Measurements from ENCODE around the gene LTB4R2. TPM values are rescaled to one million over a fixed set of nuclear protein-coding genes. Genes with fewer than 3 reads are reported as not detected.
"Not testable (repeated sequence)": the region's sequence is repeated elsewhere in the genome, so short reads cannot be mapped to it uniquely, and the experiment has no call there.

LTB4R2 gene
- total RNA-seq, 1 donor = 12.6 TPM

DNA sequence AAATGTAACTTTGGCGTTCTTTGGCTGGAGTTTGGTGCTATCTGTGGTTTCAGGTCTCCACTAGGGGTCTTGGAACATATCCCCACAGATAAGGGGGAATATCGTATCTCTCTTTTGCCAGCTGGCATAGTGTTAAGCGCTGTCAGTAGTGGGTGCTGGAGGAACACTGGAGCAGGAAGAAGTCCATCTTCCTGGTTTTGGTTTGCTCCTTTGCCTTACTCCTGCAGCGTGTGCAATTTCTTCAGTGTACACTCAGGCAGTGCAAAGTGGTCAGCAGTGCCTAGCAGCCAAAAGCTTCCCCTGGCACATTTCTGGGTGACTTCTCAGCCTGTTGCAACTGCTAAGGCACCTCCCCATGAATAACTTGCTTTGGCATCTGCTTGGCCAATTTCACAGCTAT, 41.6 kb downstream of the LTB4R2 start:
- Histone ChIP-seq H3K9me3 (ENCODE audit: low read depth, low read length) (no peaks in the 10 kb centered on the region), H3K27me3 (ENCODE audit: insufficient read depth, low read length) (peaks cover 9% of the 10 kb centered on the region), H3K4me3 (ENCODE audit: low read length) (no peak overlapping the region), H3K4me1 (ENCODE audit: insufficient read depth, low read length) (no peaks in the 10 kb centered on the region)

DNA sequence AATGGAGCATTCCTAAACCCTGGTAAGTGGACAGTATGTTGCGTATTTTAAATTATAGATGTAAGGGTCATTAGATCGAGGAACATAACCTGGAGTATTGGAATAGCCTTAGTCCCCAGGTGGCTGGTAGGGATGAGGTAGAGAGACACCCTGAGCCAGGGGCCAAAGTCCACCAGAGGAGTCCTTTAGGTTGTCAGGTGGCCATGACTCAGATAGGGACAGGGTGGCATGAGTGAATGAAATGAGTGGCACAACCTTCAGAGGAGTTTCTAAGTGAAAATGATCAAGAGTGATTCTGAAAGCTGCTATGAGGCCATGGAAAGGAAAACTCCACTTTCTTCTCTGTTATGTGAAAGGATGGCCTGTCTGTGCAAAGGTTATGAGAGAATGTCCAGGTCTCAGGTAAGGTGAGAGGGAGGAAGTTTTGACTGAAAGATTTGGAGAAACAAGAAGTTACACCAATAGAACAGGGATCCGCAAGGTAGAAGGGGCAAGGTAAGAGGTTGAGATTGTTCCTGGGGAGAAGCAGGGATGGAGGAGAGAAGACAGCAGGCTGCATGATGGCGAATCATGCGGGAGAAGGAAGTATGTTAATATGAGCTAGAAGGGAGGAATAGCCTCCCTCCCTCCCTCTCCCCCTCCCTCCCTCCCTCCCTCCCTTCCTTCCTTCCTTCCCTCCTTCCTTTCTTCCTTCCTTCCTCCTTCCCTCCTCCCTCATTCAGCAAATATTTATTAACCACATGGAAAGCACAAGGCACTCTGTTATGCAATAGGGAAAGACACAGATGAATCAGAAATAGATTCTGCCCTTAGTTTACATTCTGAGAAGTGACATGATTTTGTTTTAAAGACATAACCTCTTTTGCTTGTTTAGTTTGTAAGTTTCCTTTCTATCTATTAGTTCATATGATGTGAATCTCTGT, 43.9 kb downstream of the LTB4R2 start:
- Histone ChIP-seq H3K27me3 (ENCODE audit: insufficient read depth, low read length) (peaks cover 5% of the 10 kb centered on the region), H3K4me1 (ENCODE audit: insufficient read depth, low read length) (no peaks in the 10 kb centered on the region), H3K9me3 (ENCODE audit: low read depth, low read length) (no peaks in the 10 kb centered on the region), H3K4me3 (ENCODE audit: low read length) (no peak overlapping the region)

DNA sequence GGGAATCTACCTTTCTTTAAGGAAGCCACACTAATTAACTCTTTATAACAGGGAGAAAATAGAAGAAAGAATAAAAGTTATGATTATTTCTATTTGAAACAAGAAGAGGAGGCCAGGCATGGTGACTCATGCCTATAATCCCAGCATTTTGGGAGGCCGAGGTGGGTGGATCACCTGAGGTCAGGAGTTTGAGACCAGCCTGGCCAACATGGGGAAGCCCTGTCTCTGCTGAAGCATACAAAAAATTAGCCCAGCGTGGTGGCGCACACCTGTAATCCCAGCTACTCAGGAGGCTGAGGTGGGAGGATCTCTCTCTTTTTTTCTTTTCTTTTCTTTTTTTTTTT, 44.5 kb downstream of the LTB4R2 start:
- H3K4me1 ChIP-seq (ENCODE audit: insufficient read depth, low read length); H3K9me3 ChIP-seq (ENCODE audit: low read depth, low read length); H3K4me3 ChIP-seq (ENCODE audit: low read length); H3K27me3 ChIP-seq (ENCODE audit: insufficient read depth, low read length): not testable (repeated sequence)

DNA sequence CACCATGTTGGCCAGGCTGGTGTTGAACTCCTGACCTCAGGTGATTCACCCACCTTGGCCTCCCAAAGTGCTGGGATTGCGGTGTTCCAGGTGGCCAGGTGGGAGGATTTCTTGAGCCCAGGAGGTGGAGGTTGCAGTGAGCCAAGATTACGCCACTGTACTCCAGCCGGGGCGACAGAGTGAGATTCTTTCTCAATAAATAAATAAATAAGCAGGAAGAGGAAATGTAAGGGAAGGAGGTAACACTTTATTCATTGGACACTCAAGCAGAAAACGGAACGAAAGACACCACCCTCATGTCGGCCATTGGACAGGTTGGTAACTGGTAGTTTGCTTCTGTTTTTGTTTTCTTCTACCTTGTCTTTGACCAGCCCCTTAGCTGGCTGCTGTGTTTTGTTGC, 45.1 kb downstream of the LTB4R2 start:
- Histone ChIP-seq H3K4me3 (ENCODE audit: low read length) (no peak overlapping the region), H3K9me3 (ENCODE audit: low read depth, low read length) (no peaks in the 10 kb centered on the region), H3K27me3 (ENCODE audit: insufficient read depth, low read length) (peaks cover 2% of the 10 kb centered on the region), H3K4me1 (ENCODE audit: insufficient read depth, low read length) (no peaks in the 10 kb centered on the region)

DNA sequence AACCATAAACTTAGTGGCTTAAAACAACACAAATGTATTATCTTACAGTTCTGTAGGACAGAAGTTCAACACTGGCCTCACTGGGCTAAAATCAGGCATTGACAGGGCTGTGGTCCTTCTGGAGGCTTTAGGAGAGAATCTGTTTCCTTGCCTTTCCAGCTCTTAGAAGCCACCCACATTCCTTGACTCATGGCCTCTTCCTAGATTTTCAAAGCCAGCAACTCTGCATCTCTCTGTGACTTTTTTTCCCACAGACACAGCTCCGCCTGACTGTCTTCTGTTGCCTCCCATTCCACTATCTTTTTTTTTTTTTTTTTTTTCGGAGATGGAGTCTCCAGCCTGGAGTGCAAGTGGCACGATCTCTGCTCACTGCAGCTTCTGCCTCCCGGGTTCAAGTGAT, 46.3 kb downstream of the LTB4R2 start:
- H3K27me3 ChIP-seq (ENCODE audit: insufficient read depth, low read length) = peaks cover under 1% of the 10 kb centered on the region
- H3K4me3 ChIP-seq (ENCODE audit: low read length) = no peak overlapping the region
- no peaks in the 10 kb centered on the region for H3K4me1 ChIP-seq (ENCODE audit: insufficient read depth, low read length)
- no peaks in the 10 kb centered on the region for H3K9me3 ChIP-seq (ENCODE audit: low read depth, low read length)

DNA sequence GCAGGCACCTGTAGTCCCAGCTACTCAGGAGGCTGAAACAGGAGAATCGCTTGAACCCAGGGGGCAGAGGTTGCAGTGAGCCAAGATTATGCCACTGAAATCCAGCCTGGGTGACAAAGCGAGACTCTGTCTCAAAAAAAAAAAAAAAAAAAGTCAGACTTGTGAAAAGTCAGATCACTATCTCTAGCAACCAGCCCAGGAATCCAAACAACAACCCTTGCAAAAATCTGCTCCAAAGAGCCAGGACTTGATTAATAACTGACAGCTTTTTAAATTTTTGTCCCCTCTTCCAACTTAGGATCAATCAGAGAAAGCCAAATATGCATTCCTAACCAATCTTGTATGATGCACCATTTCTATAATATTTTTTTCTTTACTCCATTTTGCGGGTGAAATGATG, 50.3 kb downstream of the LTB4R2 start:
- H3K27me3 ChIP-seq (ENCODE audit: insufficient read depth, low read length) = peaks cover 6% of the 10 kb centered on the region
- H3K4me1 ChIP-seq (ENCODE audit: insufficient read depth, low read length) = no peaks in the 10 kb centered on the region
- H3K4me3 ChIP-seq (ENCODE audit: low read length) = no peak overlapping the region
- no peaks in the 10 kb centered on the region for H3K9me3 ChIP-seq (ENCODE audit: low read depth, low read length)

DNA sequence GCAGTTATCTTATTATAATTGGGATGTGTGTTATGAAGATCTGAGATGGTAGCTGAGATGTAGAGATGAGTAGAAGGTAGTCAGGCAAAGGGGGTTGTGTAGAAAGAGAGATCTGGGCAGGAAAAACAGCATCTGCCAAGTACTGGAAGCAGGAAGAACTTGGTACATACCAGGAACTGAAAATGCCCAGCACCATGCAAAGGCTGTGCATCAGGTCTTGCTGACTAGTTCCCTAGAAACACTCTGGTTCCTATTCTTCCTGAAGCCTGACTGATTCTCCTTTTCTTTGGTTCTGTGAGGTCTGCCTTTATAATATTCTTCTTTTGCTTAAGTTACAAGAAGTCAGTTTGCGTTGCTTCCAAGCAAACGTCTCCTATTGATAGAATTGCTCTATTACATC, 51.4 kb downstream of the LTB4R2 start:
- H3K4me1 ChIP-seq (ENCODE audit: insufficient read depth, low read length) = peaks cover 10% of the 10 kb centered on the region
- H3K9me3 ChIP-seq (ENCODE audit: low read depth, low read length) = no peaks in the 10 kb centered on the region
- peaks cover 16% of the 10 kb centered on the region for H3K27me3 ChIP-seq (ENCODE audit: insufficient read depth, low read length)
- H3K4me3 ChIP-seq (ENCODE audit: low read length) = no peak overlapping the region

Other genes with a start within 250 kb of the LTB4R2 start
- gene CPNE6, start 238.6 kb upstream of the LTB4R2 start, total RNA-seq = not detected
- gene PCK2, start 215.8 kb upstream of the LTB4R2 start, total RNA-seq = 4.6 TPM
- 59.1 TPM for gene DCAF11, start 195.4 kb upstream of the LTB4R2 start, total RNA-seq
- 1.2 TPM for gene NRL, start 195.2 kb upstream of the LTB4R2 start, total RNA-seq
- gene FITM1, start 179.5 kb upstream of the LTB4R2 start, total RNA-seq = 0.42 TPM
- 218 TPM for gene PSME1, start 173.9 kb upstream of the LTB4R2 start, total RNA-seq
- gene EMC9, start 168.5 kb upstream of the LTB4R2 start, total RNA-seq = 4.1 TPM
- 78.9 TPM for gene PSME2, start 163.5 kb upstream of the LTB4R2 start, total RNA-seq
- 38.4 TPM for gene RNF31, start 162.6 kb upstream of the LTB4R2 start, total RNA-seq
- 126 TPM for gene IRF9, start 148.9 kb upstream of the LTB4R2 start, total RNA-seq
- 22.7 TPM for gene REC8, start 138.1 kb upstream of the LTB4R2 start, total RNA-seq
- 13.3 TPM for gene IPO4, start 121.3 kb upstream of the LTB4R2 start, total RNA-seq
- 13.6 TPM for gene TM9SF1, start 114.7 kb upstream of the LTB4R2 start, total RNA-seq
- gene TSSK4, start 104.4 kb upstream of the LTB4R2 start, total RNA-seq = 0.31 TPM
- gene CHMP4A, start 96.7 kb upstream of the LTB4R2 start, total RNA-seq = 90.8 TPM
- 4.5 TPM for gene MDP1, start 94.1 kb upstream of the LTB4R2 start, total RNA-seq
- gene NEDD8, start 77.8 kb upstream of the LTB4R2 start, total RNA-seq = 51.2 TPM
- gene GMPR2, start 77.2 kb upstream of the LTB4R2 start, total RNA-seq = 31.1 TPM
- gene TINF2, start 67.5 kb upstream of the LTB4R2 start, total RNA-seq = 70.7 TPM
- gene TGM1, start 47.0 kb upstream of the LTB4R2 start, total RNA-seq = 4.2 TPM
- 25.1 TPM for gene RABGGTA, start 38.5 kb upstream of the LTB4R2 start, total RNA-seq
- gene DHRS1, start 10.4 kb upstream of the LTB4R2 start, total RNA-seq = 10.4 TPM
- 11.2 TPM for gene NOP9, start 10.3 kb upstream of the LTB4R2 start, total RNA-seq
- gene CIDEB, start 2.2 kb upstream of the LTB4R2 start, total RNA-seq = 14.4 TPM
- 12.5 TPM for gene LTB4R, start 1.4 kb downstream of the LTB4R2 start, total RNA-seq
- gene ADCY4, start 24.9 kb downstream of the LTB4R2 start, total RNA-seq = 2.3 TPM
- gene RIPK3, start 29.9 kb downstream of the LTB4R2 start, total RNA-seq = 9.9 TPM
- gene NFATC4, start 58.0 kb downstream of the LTB4R2 start, total RNA-seq = 0.10 TPM
- gene NYNRIN, start 88.9 kb downstream of the LTB4R2 start, total RNA-seq = under 0.01 TPM
- gene CBLN3, start 119.5 kb downstream of the LTB4R2 start, total RNA-seq = 0.84 TPM
- gene KHNYN, start 119.8 kb downstream of the LTB4R2 start, total RNA-seq = 148 TPM
- 21.6 TPM for gene SDR39U1, start 132.6 kb downstream of the LTB4R2 start, total RNA-seq
- gene CMA1, start 198.1 kb downstream of the LTB4R2 start, total RNA-seq = not detected